MM.1S (cell line): Measurements from ENCODE around the gene SNRPD3.
"Not testable (repeated sequence)": the region's sequence is repeated elsewhere in the genome, so short reads cannot be mapped to it uniquely, and the experiment has no call there.

Experiments
- DNase-seq: peaks from one replicate; pipeline ENCODE4 v3.0.0-alpha.2; 2015
- H2AFZ ChIP-seq: fragments of 300-600 bp; sonication (generic); 2 replicates; pipeline ENCODE4 v1.6.0; 2016; ENCODE audit warnings: antibody characterized with exemption, low read length
- H3F3A ChIP-seq: fragments of 300-600 bp; sonication (generic); 2 replicates; pipeline ENCODE4 v1.6.1; 2016; ENCODE audit warnings: mild to moderate bottlenecking, antibody characterized with exemption, low read length, moderate library complexity, mixed read lengths; ENCODE audit not compliant: insufficient read depth
- H3K27ac ChIP-seq: fragments of 300-600 bp; sonication (generic); 2 replicates; pipeline ENCODE4 v1.5.1; 2016; ENCODE audit warnings: mild to moderate bottlenecking, low read length
- H3K27me3 ChIP-seq: fragments of 300-600 bp; sonication (generic); replicated peaks from 2 replicates; pipeline ENCODE4 v1.6.0; 2016; ENCODE audit warnings: low read length; ENCODE audit not compliant: insufficient read depth
- H3K36me3 ChIP-seq: fragments of 300-600 bp; sonication (generic); replicated peaks from 2 replicates; pipeline ENCODE4 v1.6.1; 2016; ENCODE audit warnings: mild to moderate bottlenecking, low read length, mixed read lengths; ENCODE audit not compliant: insufficient read depth
- H3K4me1 ChIP-seq: fragments of 300-600 bp; sonication (generic); 2 replicates; pipeline ENCODE4 v1.6.1; 2016; ENCODE audit warnings: low read length, mixed read lengths
- H3K4me2 ChIP-seq: fragments of 300-600 bp; sonication (generic); 2 replicates; pipeline ENCODE4 v1.6.0; 2016; ENCODE audit warnings: low read depth, low read length
- H3K4me3 ChIP-seq: fragments of 300-600 bp; sonication (generic); 2 replicates; pipeline ENCODE4 v1.5.1; 2016; ENCODE audit warnings: low read length, mixed read lengths
- H3K79me2 ChIP-seq: fragments of 300-600 bp; sonication (generic); 2 replicates; pipeline ENCODE4 v1.6.1; 2016; ENCODE audit warnings: mixed run types, low read length, mixed read lengths
- H3K9ac ChIP-seq: fragments of 300-600 bp; sonication (generic); 2 replicates; pipeline ENCODE4 v1.6.1; 2016; ENCODE audit warnings: low read length, mixed read lengths
- H3K9me2 ChIP-seq: fragments of 300-600 bp; sonication (generic); replicated peaks from 2 replicates; pipeline ENCODE4 v1.6.1; 2016; ENCODE audit warnings: mild to moderate bottlenecking, low read length, mixed read lengths; ENCODE audit not compliant: insufficient read depth
- H3K9me3 ChIP-seq: fragments of 300-600 bp; sonication (generic); replicated peaks from 2 replicates; pipeline ENCODE4 v1.6.1; 2016; ENCODE audit warnings: mild to moderate bottlenecking, low read length, mixed read lengths; ENCODE audit not compliant: insufficient read depth
- H4K20me1 ChIP-seq: fragments of 300-600 bp; sonication (generic); 2 replicates; pipeline ENCODE4 v1.6.1; 2016; ENCODE audit warnings: mild to moderate bottlenecking, low read length, moderate library complexity, mixed read lengths; ENCODE audit not compliant: insufficient read depth
- CTCF ChIP-seq: fragments of 300-600 bp; sonication (generic); IDR thresholded peaks from 2 replicates; pipeline ENCODE4 v1.5.1; 2016; ENCODE audit warnings: antibody characterized with exemption, low read length, mixed read lengths
- EZH2 ChIP-seq: fragments of 300-600 bp; sonication (generic); optimal IDR thresholded peaks from 2 replicates; pipeline ENCODE3; 2017; ENCODE audit warnings: low read depth, mild to moderate bottlenecking, antibody characterized with exemption, low read length, mixed read lengths
- EZH2phosphoT487 ChIP-seq: fragments of 300-600 bp; sonication (generic); IDR thresholded peaks from 2 replicates; pipeline ENCODE4 v1.6.1; 2018; ENCODE audit warnings: antibody characterized with exemption, low read length

SNRPD3 gene

GRCh38 chr22:24550902-24551435 lies 4.8 kb upstream of the SNRPD3 start:
- no peak for DNase-seq
- Histone ChIP-seq H3K9ac (no peak overlapping the region), H3K79me2 (peaks cover 88% of the 10 kb centered on the region), H3K9me3 (no peaks in the 10 kb centered on the region), H3K27me3 (no peaks in the 10 kb centered on the region), H3K9me2 (no peaks in the 10 kb centered on the region), H3K36me3 (0 out of 2 replicates have a peak, but pooled peaks cover 4% of the 10 kb centered on the region), H3F3A (0 out of 2 replicates have a peak, but pooled peaks cover 3% of the 10 kb centered on the region), H2AFZ (no peak overlapping the region), H3K27ac (no peak overlapping the region), H4K20me1 (no peaks in the 10 kb centered on the region), H3K4me1 (peaks cover 8% of the 10 kb centered on the region), H3K4me2 (no peak overlapping the region), H3K4me3 (no peak overlapping the region)
- TF ChIP-seq EZH2: no peak
- TF ChIP-seq CTCF: no peak
- TF ChIP-seq EZH2phosphoT487: no peak

DNA sequence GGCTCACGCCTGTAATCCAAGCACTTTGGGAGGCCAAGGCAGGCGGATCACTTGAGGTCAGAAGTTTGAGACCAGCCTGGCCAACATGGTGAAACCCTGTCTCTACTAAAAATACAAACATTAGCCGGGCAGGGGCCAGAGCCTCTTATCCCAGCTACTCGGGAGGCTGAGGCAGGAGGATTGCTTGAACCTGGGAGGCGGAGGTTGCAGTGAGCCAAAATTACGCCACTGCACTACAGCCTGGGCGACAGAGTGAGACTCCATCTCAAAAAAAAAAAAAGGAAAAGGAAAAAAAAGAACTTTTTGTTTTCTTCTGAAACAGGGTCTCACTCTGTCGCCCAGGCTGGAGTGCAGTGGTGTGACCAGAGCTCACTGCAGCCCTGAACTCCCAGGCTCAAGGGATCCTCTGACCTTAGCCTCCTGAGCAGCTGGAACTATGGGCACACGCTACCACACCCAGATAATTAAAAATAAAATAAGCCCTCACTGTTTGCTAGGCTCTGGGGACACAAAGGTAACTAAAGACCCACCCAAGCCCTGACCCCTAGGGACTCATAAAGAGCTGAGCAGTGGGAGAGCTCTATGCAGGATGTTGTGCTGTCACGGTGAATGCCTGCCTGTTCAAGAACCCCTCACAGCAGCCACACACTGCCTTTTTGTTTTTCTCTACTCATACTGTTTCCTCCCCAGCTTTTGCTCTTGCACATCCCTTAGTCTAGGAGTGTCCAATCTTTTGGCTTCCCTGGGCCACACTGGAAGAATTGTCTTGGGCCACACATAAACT lies 3.1 kb upstream of the SNRPD3 start:
- not testable (repeated sequence) for DNase-seq, H3K27ac ChIP-seq, H3K9me3 ChIP-seq, H3K4me3 ChIP-seq, H3K9me2 ChIP-seq, H3K9ac ChIP-seq, H2AFZ ChIP-seq, H3K36me3 ChIP-seq, H3F3A ChIP-seq, H4K20me1 ChIP-seq, H3K27me3 ChIP-seq
- H3K4me2 ChIP-seq: peak overlapping the region; percentile 97; the same call in 1 of the 2 replicates
- peaks cover 96% of the 10 kb centered on the region for H3K79me2 ChIP-seq
- peaks cover 20% of the 10 kb centered on the region for H3K4me1 ChIP-seq

- H3K79me2 ChIP-seq: peaks cover 96% of the 10 kb centered on the region
- no peaks in the 10 kb centered on the region for H3K9me2 ChIP-seq
- H3K9me3 ChIP-seq: no peaks in the 10 kb centered on the region
- peak; percentile 31 for DNase-seq
- no peaks in the 10 kb centered on the region; the same call in 1 of the 2 replicates for H3K36me3 ChIP-seq
- H3K4me1 ChIP-seq: peaks cover 21% of the 10 kb centered on the region
- peak overlapping the region; percentile 92 for H3K4me3 ChIP-seq
- no peak overlapping the region for H2AFZ ChIP-seq
- H3K9ac ChIP-seq: peak overlapping the region; percentile 97
- H3F3A ChIP-seq: 0 out of 2 replicates have a peak, but pooled peaks cover 3% of the 10 kb centered on the region
- peak overlapping the region; percentile 97 for H3K4me2 ChIP-seq
- 0 out of 2 replicates have a peak, but pooled peaks cover 6% of the 10 kb centered on the region for H4K20me1 ChIP-seq
- H3K27ac ChIP-seq: peak overlapping the region; percentile 74; the same call in 1 of the 2 replicates
- no peaks in the 10 kb centered on the region for H3K27me3 ChIP-seq
- no peak for TF ChIP-seq EZH2
- TF ChIP-seq CTCF: no peak
- no peak for TF ChIP-seq EZH2phosphoT487
Measured at GRCh38 chr22:24553597-24554312, 2.0 kb upstream of the SNRPD3 start.
